Measurements from ENCODE around the gene PCCA.
"Not testable (repeated sequence)": the region's sequence is repeated elsewhere in the genome, so short reads cannot be mapped to it uniquely, and the experiment has no call there.

The PCCA gene

DNA sequence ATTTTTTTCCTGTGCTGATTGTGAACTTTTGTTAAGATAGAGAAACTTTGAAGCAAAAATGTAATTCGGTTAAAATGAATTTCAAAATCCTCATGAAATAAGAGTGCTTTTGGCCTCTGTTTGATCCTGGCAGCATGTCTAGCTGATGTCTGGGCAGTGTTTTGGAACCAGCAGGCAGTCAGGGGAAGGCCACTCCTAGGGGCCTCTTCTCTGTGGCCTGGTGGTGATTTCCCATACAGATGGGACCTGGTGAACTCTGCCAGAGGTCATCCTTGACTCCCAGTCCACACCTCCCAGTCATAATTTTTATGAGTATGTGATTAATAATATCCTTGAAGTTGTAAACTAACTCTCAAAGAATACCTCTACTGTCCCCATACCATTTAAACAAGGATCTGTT lies 226.6 kb downstream of the PCCA start:
- DNase-seq, result no peak

DNA sequence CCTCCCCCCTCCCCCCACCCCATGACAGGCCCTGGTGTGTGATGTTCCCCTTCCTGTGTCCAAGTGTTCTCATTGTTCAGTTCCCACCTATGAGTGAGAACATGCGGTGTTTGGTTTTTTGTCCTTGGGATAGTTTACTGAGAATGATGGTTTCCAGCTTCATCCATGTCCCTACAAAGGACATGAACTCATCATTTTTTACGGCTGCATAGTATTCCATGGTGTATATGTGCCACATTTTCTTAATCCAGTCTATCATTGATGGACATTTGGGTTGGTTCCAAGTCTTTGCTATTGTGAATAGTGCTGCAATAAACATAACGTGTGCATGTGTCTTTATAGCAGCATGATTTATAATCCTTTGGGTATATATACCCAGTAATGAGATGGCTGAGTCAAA lies 229.6 kb downstream of the PCCA start:
- not testable (repeated sequence) for DNase-seq

DNA sequence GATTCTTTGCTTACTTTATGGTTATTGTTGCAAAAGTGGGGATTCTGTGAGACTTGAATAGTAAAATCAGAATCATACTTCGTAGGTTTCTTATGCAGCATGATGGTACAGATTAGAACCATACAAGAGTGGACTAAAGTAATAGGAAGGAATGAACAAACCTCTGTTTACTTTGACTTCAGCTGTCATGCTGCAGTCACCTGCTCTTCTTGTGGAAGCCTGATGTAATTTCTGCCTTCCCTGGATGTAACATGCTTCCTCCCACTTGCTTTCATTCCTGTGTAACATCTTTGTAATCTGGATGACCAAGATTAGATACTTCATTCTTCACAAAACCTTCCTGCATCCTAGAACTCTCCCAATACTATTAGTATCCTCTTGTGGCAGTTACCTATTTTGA lies 235.0 kb downstream of the PCCA start:
- DNase-seq, result no peak

DNA sequence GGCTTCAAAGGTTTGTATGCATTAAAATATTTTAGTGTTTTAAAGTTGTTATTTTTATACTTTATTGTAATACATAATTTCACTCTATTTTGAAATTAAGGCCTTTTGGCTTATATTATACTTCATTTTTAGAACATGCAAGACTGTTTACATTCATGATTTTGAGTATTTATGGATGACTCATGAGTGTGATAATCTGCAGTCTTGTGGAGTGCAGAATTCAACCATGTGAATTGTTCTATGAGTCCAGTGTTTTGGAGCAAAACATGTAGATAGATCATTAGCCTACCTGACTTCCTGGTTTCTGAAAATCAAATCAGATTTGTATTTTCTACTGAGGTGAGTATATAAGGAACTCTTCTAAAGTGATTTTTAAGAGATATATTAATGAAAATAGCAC lies 241.8 kb downstream of the PCCA start:
- peak; percentile 20 for DNase-seq

DNA sequence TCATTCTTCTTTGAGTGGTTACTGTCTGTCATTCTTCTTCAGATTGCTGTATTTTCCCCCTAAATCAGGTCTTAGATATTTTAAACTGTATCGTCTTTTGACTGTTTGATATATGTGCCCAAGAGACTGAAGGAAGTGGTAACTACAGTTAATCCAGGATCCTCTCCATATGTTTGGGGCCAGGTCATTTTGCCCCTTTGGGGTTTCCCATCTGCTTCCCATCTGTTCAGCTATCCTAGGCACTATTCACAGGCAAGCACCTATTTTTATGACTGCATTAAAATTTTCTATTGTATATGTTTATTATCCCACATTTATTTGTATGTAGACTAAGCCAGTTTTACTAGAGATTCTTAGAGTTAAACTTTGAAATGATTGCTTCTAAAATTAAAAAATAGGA lies 244.2 kb downstream of the PCCA start:
- no peak for DNase-seq

DNA sequence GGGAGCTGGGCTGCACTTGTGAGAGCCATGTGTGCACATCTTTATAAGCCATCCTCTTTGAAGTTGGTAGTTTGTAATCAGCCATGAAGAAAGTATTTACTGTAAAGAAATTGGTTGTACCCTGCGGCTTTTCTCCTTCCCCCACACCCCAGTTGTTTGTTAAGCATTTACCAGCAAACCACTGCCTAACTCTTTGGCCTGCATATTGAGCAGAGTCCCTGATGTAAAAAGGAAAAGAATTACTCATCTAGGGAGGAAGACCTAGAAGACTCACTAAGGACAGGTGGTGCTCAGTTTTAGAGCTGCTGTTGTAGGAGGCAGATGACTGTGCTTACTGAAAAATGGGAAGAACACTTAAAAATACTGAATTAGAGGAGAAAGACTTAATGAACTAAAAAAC lies 245.3 kb downstream of the PCCA start:
- DNase-seq, result no peak

DNA sequence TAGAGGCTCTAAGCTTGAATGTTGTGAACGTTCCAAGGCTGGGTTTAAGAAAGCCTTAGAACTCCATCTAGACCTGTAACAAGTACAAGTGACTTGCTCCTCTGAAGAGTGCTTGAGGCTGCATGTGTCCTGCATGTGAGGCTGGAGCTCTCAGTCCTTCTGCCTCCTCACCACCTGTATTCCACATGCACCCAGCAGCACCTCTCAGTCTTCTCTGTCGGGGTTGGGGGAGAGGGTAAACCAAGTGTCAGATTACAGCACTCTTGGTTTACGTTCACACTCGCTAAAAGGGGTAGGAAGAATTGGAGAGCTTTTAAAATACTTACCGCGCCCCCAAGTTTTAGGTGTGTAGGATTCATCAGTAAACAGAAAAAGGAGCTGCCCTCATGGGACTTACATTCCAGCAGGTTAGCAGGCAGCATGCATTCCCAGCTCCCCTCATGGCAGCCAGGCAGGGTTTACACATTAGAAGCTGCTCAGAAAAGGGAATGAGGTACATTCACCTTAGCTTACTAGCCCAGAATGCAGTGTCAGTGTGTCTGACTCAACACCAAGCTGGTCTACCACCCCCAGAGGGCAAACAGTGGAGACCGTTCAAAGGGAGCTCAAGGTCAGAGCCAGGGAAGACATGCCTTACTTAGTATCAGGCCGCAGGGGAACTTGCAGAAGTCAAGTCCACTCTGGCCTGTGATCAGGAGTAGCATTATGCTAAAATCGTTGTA lies 248.1 kb downstream of the PCCA start:
- DNase-seq, result no peak

DNA sequence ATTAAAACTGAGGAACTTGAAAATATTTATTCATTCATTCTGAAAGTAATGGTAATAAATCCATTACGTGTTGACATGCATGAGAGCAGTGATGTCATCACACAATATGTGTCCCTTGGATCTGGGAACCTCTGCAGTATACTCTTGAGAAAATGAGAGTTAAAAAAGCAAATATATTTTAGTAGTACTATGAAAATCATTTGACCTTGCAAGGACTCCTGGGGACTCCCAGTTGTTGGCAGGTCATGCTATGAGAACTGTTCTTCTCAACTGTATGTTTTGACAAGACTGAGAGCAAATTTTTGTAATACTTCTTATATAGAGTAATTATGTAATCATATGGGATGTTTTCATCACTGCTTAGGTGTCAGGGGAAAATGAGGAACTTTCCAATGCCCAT lies 249.4 kb downstream of the PCCA start:
- peak; percentile 13 for DNase-seq

DNA sequence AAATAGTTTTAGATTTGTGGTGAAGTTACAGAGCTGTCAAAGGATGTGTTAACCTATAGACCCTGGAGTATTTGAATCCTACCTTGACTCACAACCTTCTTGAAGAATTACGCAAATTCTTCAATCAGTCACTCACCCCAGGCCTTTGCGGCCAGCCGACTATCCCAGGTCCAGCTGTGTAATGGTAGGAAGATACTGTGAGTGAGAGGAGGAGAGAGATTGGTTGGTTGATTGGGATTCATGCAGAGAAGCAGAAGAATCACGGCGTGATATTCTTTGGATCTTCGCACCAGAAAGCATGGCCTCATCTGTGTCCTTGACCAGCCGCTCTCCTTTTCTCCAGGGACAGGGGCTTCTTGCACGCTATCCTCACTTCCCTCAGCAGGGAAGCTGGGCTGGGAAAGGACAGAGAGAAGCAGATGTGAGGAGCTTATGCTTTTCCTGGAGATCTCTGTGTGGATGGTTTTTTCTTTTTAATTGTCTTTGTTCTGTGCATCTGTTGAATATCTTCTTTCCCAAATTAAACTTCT lies 250.6 kb downstream of the PCCA start:
- no peak for DNase-seq

DNA sequence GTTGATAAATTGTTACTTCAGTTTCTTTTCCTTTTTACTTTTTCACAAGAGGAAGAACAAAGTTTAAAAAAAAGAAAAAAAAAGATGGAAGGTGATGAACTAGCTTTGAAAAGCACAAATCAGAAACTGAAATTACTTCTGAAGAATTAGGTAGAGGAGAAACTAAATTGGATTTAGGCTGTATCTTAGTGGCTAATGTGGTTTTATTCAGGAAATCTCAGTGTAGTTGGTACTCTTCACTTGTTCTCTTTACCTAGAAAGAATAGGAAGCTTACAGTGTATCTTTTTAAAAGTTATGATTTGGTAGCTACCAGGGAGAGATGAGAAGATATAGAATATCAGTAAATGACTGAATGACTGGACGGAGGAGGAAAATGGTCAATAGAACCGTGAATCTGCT lies 252.0 kb downstream of the PCCA start:
- DNase-seq, result no peak

DNA sequence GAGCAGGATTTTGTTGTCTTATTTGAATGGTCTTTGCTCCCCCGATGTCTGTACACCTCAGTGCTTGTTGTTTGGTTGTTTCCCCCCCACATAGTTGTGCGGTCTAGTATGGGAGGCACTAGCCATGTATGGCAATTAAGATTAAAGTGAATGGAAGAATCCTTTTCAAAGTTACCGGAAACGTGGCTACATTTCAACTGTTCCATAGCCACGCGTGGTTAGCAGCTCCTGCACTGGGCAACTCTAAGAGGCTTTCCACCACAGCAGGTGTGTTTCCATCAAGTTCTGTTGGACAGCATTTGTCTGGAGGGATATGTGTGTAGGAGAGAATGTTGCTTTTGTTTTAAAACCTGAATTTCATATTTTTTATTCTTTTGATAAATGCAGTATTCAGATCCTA lies 252.4 kb downstream of the PCCA start:
- DNase-seq, result no peak

DNA sequence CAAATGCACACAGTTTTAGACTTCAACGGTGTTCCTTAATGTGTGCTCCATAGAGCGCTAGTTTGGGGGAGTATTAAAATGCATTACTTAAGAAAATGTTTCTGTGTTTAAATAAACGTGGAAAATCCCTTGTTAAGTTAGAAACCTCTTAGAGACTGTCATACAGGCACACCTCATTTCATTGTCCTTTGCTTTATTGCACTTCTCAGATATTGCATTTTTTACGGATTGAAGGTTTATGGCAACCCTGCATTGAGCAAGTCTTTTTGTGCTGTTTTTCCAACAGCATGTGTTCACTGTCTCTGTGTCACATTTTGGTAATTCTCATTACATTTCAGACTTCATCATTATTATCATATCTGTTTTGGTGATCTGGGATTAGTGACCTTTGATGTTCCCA lies 255.7 kb downstream of the PCCA start:
- no peak for DNase-seq

DNA sequence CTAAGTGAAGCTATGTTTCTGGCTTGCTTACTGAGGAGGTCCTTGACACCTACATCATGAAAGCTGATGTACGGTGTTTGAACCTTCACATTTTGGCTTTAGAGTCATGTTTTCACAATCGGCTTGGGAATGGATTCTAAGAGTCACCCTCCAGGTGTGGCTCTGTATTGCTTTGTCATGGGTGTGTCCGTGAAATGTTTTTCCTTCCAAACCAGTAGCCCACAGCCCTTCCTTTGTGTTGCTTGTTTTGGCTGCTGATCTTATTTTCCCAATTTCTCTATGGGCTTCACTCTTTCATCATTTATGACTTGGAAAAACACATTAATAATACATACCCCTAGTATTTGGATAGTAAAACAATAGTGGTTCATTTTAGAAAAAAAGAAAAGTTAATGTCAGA lies 259.1 kb downstream of the PCCA start:
- DNase-seq, result no peak

DNA sequence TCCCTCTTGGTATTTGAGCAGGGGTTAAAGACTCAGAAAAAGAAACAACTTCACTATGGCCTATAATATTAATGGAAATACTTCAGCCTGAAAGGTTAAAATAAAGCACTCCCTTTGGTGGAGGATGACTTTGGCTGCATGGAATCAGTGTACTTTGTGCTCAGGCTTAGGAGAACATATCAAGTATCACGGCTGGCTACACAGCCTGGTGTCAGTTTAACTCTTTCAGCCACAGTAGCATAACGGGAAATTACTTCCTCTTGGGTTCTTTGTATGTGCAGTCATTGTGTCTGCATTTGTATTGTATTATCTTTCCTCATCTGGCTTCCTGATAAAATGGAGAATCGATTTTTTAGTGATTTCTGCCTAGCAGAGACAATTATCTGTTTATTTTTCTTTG lies 260.7 kb downstream of the PCCA start:
- DNase-seq, result no peak

DNA sequence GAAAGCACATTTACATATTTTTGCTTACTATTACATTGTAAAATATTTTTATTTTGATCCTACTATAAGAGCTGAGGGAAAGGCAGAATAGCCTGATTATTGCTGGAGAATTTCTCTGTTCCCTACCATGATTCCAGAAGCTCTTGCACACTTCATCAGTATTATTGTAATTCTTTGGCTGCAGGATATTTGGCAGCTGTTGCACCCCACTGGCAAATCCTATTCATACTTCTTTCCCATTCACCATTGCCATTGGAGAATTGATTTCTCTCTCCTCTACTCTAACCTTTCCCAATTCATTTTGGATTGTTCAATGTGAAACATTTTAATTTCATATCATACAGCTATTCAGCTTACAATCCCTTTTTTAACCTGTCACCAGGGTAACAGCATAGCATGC lies 261.7 kb downstream of the PCCA start:
- no peak for DNase-seq

DNA sequence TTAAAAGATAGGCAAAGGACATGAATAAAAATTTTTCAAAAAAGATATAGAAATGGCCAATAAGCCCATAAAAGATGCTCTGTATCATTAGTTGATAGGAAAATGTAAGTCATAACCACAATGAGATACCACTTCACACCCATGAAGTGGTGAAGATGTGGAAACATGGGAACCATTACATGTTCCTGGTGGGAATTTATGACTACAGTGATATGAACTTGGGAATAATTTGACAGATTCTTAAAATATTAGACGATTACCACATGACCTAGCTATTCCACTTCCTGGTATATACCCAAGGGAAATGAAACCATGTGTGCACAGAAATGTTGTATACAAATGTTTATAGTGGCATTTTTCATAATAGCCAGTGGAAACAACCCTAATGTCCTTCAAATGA lies 267.5 kb downstream of the PCCA start:
- peak; percentile 40 for DNase-seq

DNA sequence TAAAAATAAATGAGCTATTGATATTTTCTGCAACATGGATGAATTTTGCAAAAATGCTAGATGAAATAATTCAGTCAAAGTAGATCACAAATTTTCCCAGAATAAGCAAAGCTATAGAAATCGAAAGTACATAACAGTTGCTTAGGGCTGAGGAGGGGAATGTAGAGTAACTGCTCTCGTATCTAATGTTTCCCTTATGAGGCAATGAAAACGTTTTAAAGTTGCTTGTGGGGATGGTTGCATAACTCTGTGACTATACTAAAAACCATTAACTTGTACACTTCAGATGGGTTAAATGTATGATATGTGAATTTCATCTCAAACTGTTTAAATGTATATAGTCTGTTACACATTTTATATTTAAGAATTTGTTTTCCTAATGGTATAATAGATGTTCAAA lies 268.0 kb downstream of the PCCA start:
- DNase-seq, result no peak

DNA sequence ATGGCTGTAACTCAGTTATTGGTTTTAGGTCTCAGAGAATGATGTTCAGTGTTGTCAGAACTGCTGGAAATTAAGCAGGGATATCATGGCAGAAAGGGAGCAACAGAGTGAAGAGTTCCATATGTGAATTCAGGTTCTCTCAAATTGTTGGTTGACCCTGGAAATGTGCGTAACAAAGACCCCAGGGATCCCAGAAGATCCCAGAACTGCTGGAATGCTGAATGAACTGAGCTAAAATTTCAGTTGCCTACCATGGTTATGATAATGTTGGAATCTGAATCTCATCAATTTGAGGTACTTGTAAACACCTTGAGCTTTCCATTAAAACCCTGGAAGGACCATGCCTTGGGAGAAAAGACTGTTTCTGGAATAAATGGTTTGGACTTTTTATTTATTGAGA lies 268.9 kb downstream of the PCCA start:
- DNase-seq, result no peak

DNA sequence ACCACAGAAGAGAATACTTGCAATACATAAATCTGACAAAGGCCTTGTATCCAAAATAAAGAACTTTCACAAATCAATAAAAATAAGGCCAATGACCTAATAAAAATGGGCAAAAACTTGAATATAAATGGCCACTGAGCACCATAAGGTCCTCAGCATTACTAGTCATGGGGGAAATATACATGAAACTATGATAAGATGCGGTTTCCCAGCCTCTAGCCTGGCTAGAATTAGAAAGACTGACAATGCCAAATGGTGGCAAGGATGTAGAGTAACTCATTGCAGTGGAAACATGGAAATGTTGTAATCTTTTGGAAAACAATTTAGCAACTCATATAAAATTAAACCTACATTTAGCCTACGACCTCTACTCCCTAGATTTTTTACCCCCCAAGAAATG lies 272.6 kb downstream of the PCCA start:
- peak; percentile 58 for DNase-seq

DNA sequence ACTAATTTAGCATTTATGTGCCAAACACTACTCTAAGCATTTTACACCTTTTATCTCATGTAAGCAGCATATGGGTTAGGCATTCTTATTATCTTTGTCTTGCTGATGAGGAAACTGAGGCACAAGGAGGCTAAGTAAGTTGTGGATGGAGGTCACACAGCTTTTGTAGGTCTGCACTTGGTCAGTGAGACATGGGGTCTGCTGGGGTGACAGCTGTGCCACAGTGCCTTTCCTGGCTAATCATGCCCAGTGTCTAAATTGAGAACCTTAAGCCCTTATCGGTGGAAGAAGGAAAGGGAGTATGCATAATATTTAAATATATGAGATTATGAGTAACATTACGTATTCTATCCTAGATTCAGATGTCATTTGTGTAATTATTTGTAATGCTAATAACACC lies 273.5 kb downstream of the PCCA start:
- DNase-seq, result no peak

DNA sequence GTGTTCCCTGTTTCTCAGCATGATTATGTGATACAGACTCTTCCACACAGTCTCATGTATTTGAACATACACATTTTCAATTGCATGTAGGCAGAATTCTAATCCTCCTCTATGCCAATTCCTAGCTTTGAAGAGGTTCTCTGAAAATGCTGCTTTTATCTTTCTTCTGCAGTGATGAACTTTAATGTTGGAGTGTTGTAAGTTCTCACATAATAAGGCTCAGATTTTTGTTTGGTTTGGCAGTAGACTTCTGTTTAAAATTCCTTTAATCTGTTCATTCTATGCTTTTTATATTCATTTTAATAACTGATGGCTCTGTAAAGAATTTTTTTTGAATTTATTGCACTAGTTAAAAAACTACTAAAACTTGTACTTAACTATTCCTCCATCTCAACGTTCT lies 273.9 kb downstream of the PCCA start:
- no peak for DNase-seq

DNA sequence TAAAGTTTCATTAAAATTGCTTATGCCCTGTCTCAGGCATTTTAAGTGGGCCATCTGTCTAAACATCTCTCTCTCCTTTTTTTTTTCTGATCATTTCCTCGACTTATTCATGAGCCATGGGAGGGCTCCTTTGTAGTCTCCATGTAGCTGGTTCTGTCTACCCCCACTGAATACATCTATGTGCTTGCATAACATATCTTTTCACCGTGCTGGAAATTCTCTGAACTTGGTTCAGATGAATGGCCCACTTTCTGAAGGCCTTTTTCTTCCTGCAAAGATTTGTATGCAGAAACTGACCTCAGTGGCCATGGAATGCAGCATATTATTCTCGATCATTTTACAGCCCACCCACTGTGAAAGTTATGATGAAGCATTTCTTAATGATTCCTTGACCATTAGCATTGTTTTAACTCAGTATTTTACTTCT lies 274.4 kb downstream of the PCCA start:
- DNase-seq, result peak; percentile 72

DNA sequence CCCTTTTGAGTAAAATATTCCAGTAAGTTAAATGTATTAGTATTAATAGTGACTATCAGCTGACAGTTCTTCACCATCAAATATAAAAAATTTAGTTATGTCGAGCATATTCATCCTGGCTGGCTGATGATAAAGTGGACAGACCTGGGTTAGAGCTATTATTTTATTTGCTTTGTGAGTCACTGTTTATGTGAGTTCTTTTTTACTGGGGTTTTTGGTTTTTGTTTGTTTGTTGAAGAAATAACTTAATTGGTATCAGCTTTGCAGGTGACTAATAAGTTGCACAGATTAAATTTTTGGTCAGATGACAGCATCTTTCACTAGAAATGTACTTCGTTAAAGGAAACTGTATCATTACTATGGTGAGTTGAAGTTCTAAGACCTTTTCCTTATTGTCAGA lies 275.0 kb downstream of the PCCA start:
- DNase-seq, result peak; percentile 44

DNA sequence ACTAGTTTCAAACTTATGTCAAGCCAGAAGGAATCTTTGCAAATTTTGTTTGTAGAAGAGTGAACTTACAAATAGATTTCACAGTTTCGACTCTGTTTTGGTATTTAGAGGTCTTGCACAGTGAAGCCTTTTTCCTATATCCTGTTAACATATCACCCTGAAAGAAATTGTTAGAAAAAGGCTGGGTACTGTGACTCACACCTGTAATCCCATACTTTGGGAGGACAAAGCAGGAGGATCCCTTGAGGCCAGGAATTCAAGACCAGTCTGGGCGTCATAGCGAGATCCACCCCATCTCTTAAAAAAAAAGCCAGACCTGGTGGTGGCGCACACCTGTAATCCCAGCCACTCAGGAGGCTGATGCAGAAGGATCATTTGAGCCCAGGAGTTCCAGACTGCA lies 275.7 kb downstream of the PCCA start:
- DNase-seq, result no peak

DNA sequence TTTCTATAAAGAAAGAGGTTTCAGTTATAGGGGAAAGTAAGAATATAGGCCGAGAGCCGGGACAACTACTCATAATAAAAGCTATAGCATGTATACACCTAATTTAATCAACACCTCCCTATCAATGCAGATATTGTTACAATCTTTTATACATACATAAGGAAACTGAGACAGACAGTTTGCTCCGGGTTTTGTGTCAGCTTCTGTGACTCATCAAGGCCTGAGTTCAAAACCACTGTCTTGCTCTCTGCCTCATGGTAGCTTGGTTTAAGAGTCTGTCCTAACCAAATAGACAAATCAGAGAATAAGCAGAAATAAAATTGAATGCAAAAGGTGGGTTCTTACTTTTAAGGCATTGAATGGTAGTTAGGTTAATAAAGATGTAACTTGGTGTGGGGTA lies 276.8 kb downstream of the PCCA start:
- DNase-seq, result no peak

All from fibroblast of skin of right biceps (primary cell).